Measurements from ENCODE around the gene ZNF213. TPM values are rescaled to one million over a fixed set of nuclear protein-coding genes. Genes with fewer than 3 reads are reported as not detected.

The ZNF213 gene
- total RNA-seq, 1 experiment from 2014 or later, result 12.3 TPM

GRCh38 chr16:3089717-3090592, 44.9 kb upstream of the ZNF213 start:
- H3K4me3 ChIP-seq (ENCODE audit: low read depth in 2 of 2, low read length in 2 of 2), result no peak overlapping the region
- DNase-seq (ENCODE audit: low read depth, low spot score), result no peak
- no peaks in the 10 kb centered on the region for H3K27me3 ChIP-seq (ENCODE audit: control insufficient read depth, insufficient read depth, low read length)
- ChIA-PET POLR2A (no interaction called here), CTCF (no interaction called here)
- no peak overlapping the region for H3K27ac ChIP-seq (ENCODE audit: low read length)
- H3K36me3 ChIP-seq (ENCODE audit: control insufficient read depth, insufficient read depth, low read length), result no peaks in the 10 kb centered on the region
- intact Hi-C loops (cut with micrococcal nuclease; ENCODE audit: unreplicated experiment) (no loop called here), in situ Hi-C loops (cut with HindIII; ENCODE audit: low pct_unique_long_range_greater_than_20kb, low sequenced_read_pairs) (no loop called here)
- no peaks in the 10 kb centered on the region for H3K9me3 ChIP-seq (ENCODE audit: control insufficient read depth, insufficient read depth, low read depth, low read length)
- BruUV-seq (replicated peaks), result no TSS peak
- TF ChIP-seq, protein P1, sequence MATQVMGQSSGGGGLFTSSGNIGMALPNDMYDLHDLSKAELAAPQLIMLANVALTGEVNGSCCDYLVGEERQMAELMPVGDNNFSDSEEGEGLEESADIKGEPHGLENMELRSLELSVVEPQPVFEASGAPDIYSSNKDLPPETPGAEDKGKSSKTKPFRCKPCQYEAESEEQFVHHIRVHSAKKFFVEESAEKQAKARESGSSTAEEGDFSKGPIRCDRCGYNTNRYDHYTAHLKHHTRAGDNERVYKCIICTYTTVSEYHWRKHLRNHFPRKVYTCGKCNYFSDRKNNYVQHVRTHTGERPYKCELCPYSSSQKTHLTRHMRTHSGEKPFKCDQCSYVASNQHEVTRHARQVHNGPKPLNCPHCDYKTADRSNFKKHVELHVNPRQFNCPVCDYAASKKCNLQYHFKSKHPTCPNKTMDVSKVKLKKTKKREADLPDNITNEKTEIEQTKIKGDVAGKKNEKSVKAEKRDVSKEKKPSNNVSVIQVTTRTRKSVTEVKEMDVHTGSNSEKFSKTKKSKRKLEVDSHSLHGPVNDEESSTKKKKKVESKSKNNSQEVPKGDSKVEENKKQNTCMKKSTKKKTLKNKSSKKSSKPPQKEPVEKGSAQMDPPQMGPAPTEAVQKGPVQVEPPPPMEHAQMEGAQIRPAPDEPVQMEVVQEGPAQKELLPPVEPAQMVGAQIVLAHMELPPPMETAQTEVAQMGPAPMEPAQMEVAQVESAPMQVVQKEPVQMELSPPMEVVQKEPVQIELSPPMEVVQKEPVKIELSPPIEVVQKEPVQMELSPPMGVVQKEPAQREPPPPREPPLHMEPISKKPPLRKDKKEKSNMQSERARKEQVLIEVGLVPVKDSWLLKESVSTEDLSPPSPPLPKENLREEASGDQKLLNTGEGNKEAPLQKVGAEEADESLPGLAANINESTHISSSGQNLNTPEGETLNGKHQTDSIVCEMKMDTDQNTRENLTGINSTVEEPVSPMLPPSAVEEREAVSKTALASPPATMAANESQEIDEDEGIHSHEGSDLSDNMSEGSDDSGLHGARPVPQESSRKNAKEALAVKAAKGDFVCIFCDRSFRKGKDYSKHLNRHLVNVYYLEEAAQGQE (IDR thresholded peaks at IDR 0.05; ENCODE audit: insufficient read depth in 1 of 2, low read depth in 2 of 2, low read length in 1 of 2), result no peak
- no peak for TF ChIP-seq SIN3A (IDR thresholded peaks at IDR 0.05; ENCODE audit: borderline replicate concordance, insufficient read depth, low read depth, low read length)
- TF ChIP-seq POLR2AphosphoS5 (IDR thresholded peaks at IDR 0.05; ENCODE audit: low read depth, low read length), result no peak
- TF ChIP-seq CTCF (IDR thresholded peaks at IDR 0.05), result no peak
- TF ChIP-seq TCF7L2 (IDR thresholded peaks at IDR 0.05; ENCODE audit: low read depth, low read length), result no peak
- ATAC-seq, result no peak
- H3K4me1 ChIP-seq (ENCODE audit: control insufficient read depth, insufficient read depth, low read length), result no peaks in the 10 kb centered on the region

- DNase-seq (ENCODE audit: low read depth, low spot score) (no peak), ATAC-seq (no peak)
- TF ChIP-seq, protein P1 (IDR thresholded peaks at IDR 0.05; ENCODE audit: insufficient read depth in 1 of 2, low read depth in 2 of 2, low read length in 1 of 2), result no peak
- TF ChIP-seq POLR2AphosphoS5 (IDR thresholded peaks at IDR 0.05; ENCODE audit: low read depth, low read length) (no peak), CTCF (IDR thresholded peaks at IDR 0.05) (no peak), TCF7L2 (IDR thresholded peaks at IDR 0.05; ENCODE audit: low read depth, low read length) (no peak)
- Histone ChIP-seq H3K4me3 (ENCODE audit: low read depth in 2 of 2, low read length in 2 of 2) (no peak overlapping the region), H3K9me3 (ENCODE audit: control insufficient read depth, insufficient read depth, low read depth, low read length) (no peaks in the 10 kb centered on the region), H3K27ac (ENCODE audit: low read length) (no peak overlapping the region), H3K4me1 (ENCODE audit: control insufficient read depth, insufficient read depth, low read length) (no peaks in the 10 kb centered on the region), H3K27me3 (ENCODE audit: control insufficient read depth, insufficient read depth, low read length) (no peaks in the 10 kb centered on the region), H3K36me3 (ENCODE audit: control insufficient read depth, insufficient read depth, low read length) (no peaks in the 10 kb centered on the region)
- BruUV-seq (replicated peaks), result no TSS peak
- ChIA-PET CTCF (no interaction called here), POLR2A (no interaction called here)
- in situ Hi-C loops (cut with HindIII; ENCODE audit: low pct_unique_long_range_greater_than_20kb, low sequenced_read_pairs), result no loop called here
- intact Hi-C loops (cut with micrococcal nuclease; ENCODE audit: unreplicated experiment), result no loop called here
These were observed 43.3 kb upstream of the ZNF213 start for GRCh38 chr16:3091551-3091950.

Measured in Panc1 (cell line).